Activated CD8-positive, alpha-beta memory T cell treated with anti-CD3 and anti-CD28 coated beads, Interleukin-2, amount 50 U/mL, for 48 hours (primary cell): ENCODE data around the gene HABP2.

ENCODE experiments used
- DNase-seq: peaks from one replicate; pipeline ENCODE4 v3.0.0-alpha.2; 2020

The HABP2 gene

DNA sequence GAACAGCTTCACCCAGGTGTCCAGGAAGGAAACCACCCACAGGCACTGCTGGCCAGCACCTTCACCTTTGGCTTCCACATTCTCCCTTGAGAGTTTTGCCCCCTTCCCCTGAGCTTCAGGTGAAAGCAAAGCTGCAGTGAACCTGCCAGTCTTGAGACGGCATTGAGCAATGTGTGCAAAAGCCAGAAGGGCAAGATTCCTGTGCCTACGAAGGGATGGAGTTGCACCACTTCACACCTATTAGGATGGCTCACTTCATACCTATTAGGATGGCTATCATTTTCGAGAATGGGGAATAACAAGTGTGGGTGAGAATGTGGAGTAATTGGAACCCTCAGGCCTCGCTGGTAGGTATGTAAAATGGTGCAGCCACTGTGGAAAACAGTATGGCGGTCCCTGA is 7.2 kb downstream of the HABP2 start:
- DNase-seq: no peak

DNA sequence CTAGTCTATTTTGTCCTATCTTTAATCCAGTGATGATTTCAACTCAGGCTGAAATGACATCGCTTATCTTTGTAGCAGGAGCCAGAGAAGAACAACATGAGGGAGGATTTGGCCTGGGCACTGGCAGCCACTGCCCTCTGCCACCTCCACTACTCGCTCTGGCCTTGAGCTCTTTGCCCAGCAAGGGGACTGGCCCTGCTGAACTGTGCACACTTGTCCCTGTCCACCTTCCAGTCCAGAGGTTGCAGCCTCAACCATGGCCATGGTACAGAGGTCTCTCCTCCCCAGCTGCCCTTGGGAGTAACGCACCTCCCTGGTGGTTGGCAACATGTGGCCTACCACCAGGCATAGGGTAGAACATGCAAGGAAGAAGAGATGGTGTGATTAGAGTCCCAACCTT is 8.4 kb downstream of the HABP2 start:
- DNase-seq: no peak

DNA sequence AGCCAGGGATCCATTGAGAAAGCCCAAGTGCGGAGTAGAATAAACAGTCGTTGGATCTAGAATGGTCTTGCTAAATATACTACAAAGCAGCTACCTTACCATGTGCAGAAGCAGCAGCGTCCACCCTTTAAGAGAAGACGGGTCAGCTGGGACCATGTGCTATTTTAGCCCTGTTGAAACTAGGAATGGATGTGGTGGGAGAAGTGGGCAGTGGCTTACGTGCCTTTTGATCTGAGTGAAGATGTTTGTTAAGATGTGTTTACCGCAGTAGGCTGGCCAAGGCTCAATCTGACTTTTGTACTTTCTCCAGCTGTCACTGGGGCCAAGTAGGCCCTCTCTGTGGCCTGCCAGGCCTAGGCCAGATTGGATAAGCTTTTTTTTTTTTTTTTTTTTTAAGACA is 9.2 kb downstream of the HABP2 start:
- no peak for DNase-seq

DNA sequence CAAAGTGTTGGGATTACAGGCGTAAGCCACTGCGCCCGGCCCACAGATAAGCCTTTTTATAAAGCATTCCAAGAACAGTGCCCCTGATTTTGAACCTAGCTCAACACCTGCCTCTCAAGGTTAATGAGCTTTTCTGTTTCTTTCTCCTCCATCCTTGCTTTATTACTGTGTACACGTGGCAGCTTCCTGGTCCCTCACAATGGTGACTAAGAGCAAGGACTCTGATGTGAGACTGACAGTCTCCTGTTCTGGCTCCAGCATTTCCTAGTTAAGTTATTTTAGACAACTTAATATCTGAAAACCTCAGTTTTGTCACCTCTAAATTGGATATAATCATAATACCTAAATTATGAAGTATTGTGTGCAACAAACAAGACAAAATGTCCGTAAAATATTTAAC is 9.9 kb downstream of the HABP2 start:
- no peak for DNase-seq

DNA sequence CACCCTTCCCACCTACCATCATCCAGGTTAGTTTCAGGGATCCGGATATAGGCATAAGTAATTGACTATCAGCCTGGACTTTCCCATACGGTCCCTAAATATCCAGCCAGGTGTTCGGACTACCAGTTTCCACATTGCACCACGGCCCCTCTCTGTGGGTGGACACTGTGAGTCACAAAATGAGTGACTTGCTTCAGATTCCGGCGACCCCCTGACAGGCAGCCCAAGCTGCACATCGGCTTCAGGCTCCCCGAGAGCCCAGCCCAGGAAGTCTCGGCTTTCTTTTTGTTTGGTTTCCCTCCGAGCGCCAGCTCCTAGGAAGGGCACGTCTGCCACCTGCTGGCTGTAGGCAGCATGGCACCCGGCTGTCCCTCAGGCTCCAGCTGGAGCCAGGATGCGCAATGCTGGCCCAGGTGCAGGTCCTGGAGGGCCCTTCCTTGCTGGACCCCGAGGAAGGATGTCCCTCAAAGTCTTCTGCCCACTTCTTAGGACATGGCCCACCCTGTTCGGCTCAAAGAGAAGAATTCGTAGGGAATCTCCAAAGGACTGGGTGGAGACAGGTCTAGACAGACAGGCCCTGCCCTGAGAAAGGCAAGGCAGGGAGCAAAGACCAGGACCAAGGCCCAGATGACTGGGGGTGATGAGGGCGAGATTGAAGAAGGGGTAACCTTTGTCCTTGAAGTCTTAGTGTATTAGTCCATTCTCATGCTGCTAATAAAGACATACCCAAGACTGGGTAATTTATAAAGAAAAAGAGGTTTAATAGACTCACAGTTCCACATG is 10.6 kb downstream of the HABP2 start:
- DNase-seq: peak; percentile 90

DNA sequence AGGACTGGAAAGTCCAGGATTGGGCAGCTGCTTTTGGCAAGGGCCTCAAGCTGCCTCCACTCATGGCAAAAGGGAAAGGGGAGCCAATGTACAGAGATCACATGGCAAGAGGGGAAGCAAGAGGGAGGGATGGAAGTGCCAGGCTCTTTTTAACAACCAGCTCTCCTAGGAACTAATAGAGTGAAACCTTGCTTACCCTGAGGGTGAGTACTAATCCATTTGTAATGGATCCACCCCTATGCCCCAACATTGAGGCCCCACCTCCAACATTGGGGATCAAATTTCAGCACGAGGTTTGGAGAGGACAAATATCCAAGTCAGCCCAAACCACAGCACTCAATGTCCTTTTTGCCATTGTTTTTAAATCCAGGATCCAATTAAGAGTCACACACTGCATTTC is 12.5 kb downstream of the HABP2 start:
- DNase-seq: no peak

DNA sequence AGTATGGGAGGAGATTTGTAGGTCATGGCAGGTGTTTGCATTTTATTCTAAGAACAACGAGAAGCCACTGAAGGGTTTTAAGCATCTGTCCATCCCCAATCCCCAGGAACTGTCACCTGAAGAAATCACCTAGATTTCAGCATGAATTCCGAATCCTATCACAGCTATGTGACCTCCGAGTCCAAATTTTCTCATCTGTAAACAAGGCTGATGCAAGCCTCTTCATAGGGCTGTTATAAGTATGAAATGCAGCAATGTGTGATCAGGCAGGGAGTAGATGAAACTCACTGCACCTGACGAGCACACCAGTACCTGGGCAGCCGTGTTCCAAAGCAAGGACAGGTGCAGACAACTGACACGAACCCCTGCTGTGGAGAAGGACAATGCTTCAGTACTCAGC is 14.0 kb downstream of the HABP2 start:
- no peak for DNase-seq

DNA sequence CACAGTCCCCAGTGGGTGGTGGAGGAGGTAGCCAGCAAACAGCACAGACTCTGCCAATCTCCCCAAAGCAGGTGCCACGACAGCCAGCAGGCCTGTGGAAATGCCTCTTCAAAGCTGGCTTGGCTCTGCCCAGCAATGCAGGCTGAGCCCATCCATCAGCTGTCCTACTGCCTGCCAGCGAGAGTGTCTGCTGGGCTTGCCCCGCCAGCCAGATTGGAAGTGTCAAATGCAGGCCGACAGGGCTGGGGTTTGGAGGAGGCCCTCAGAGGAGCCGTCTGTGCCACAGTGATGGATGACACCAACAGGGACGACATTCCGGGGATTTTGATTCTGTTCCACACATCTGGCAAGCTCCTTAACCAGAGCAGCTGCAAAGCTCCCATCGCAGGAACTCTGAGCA is 16.7 kb downstream of the HABP2 start:
- no peak for DNase-seq

DNA sequence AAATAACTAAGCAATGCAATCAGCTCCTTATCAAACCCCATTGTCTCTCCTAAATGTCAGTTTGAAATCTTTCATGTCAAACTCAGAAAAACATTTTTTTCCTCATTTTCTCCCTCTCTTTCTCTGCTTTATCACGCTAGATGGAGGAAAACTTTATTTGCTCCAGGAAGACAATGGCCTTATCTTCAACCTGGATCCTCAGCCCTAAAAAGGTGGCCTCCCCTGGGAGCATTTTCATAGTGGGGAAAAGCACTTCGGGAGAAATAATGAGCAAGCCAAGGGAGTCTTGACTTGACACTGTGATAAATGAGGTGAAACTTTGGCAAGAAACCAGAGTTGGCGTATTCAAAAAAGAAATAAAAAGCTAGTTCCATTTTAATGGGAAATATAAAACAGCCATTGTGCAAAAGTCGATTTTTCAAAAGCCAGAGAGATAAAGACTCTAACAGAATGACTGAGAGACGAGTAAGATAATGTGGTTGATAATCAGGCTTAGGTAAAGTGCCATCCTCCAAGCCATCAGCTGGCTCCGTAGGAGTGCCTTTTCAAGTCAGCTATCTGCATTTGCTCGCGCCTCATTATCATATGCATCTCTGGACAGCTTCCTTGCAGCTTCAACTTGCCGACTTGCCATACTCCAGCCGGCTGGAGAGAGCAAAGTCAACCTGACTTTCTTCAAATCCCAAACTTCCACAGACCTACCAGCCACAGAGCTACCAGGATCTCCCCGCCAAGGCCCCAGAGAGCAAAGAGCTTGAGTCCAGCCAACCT is 19.9 kb downstream of the HABP2 start:
- DNase-seq: no peak

DNA sequence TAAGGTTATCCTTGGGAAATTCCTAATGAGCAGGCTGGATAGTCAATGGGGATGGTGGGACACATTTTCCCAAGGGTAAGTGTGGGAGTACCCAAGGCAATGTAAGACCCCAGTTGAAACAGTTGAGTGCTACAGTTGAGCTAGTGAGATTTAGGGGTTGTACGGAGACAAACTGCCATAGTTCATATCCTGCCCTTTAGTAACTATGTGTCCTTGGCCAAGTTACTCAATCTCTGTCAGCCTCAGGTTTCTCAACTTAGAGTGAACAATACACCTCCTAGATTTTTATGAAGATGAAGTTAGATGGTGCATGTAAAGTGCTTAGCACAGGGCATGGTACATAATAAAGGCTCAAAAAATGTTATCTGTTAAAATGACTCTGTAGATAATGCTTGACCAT is 20.5 kb downstream of the HABP2 start:
- no peak for DNase-seq

DNA sequence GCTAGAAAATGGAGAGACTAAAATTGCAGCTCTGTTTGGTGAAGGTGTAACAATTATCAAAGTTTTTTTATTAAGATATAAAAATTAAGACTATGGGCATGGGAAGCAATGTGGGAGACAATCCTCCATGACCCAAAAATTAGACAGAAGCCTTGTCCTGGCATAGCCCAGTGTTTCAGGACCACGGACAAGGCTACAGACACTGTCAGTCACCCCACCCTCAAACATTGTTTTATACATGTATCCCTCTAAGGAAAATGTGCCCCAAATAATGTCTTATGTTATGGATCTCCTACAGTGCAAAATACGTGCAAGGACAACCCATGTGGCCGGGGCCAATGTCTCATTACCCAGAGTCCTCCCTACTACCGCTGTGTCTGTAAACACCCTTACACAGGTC is 24.0 kb downstream of the HABP2 start:
- no peak for DNase-seq

DNA sequence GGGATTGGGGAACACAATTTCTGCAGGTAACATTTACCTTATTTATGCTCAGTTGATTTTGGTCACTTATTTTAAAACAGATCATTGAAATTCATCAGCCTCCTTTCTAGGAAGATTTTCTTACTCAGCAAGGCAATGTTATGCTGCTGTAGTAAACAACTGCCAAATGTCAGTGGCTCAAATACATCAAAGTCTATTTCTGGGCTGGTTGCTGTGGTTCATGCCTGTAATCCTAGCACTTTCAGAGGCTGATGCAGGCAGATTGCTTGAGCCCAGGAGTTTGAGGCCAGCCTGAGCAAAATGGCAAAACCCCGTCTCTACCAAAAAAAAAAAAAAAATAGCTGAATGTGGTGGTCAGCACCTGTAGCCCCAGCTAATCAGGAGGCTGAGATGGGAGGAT is 25.9 kb downstream of the HABP2 start:
- no peak for DNase-seq

DNA sequence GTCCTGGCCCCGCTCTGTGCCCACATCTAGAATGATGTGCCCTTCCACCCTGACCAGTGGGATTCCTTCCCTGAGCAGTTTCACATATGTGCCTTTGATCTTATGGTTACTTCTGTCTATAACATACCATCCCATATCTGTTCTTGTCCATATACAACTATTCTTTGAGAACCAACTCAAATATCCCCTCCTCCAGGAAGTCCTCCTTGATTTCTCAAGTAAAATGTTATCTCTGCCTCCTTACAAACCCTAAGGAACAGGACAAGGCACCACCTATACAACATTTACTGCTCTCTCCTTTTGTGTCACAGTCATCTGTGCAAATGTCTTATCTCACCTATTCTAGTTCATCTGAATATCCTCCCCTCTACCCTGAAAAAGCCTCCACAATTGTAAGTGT is 28.2 kb downstream of the HABP2 start:
- DNase-seq: no peak

DNA sequence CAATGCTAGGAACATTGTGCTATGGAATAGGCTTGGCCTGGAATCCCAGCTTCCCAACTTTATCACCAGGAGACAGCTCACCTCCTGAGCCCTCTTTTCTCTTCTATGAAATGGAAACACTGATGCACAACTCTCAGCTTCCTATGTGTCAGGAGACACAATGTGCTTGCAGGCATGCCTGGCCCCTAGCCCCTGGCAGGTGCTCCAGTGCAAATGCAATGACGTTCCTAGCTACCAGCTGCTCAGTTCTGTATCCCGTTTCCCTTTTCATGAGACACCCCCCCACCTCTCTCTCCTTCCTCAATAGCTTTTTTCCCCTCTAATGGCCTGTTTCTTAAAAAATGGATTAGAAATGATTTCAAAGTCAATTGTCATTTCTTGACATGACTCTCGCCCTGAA is 30.7 kb downstream of the HABP2 start:
- no peak for DNase-seq

DNA sequence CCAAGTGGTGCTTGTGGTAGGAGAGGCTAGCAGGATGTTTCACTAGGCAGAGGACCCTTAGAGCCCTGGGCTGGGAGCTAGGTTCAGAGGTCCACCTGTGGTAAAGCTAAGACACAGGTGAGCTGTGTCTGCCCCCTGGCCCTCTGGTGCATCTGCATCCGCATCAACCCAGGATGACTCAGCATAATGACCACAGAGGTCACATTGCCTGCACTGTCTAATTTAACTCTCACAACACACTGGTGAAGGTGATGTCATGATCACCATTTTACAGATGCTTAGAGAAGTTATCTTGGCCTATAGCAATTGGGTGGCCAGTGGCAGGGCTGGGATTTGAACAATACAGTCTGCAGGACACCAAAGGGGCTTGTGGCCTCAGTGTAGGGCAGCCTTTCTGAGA is 33.1 kb downstream of the HABP2 start:
- no peak for DNase-seq

DNA sequence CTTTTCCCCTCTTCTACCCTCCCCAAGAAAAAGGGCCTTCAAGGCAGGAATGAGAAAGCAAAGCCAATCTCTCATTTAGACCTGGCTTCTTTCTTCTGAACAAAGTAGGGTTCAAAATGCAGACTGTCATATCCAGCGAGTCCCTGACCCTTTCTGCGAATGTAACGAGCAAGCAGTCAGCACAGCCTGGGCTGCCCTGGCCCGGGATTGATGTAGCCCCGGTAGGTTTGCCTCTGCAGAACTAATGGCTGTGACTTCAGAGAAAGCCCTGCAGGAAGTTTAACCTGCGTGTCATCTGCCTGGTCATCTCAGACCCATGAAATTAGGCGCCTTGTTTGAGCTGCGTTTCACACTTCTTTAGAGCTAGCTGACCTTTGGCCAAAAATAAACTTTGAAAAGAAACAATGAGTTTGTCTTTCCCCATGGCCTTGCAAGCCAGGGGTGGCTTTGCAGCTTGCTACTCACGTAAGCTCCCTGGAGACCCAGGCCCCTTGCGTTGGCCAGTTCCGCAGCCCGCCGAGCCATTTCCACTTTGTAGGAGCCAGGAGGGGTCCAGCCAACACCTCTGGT is 36.4 kb downstream of the HABP2 start:
- DNase-seq: no peak

DNA sequence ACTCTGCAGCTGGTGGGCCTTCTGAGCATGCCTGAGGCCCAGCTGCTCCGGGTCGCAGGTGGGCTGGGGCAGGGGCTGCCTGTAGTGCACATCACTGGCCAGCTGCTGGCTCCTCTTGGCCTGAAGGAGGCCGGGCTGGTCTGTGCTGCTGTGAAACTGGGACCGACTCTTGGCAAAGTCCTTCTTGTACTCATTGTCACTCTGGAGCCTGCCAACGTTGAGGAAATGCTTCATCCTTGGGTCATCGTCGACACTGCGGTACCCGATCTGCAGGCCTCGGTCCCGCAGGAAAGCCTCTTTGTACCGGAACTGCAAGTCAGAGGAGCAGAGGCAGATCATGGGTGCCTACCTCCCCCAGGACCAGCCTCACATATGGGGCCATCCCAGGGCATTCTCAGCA is 37.7 kb downstream of the HABP2 start:
- no peak for DNase-seq

DNA sequence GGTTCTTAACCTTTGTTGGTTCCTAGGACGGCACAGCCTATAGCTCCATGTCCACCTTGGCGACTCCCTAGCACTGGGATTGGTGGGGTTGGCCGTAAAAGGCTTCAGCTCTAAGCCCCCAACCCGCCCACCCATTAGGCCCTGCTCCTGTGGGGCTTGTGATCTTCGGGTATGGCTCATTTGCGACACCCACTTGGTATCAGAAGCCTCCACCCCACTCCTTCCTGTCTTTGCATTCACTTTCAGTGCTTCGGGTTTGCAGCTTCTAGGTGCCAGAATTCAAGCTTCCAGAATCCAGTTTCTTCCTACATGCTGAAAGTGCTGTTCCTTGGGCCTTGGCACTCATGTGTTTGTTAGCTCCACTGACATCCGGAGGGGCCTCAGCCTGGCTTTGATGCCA is 39.5 kb downstream of the HABP2 start:
- no peak for DNase-seq

DNA sequence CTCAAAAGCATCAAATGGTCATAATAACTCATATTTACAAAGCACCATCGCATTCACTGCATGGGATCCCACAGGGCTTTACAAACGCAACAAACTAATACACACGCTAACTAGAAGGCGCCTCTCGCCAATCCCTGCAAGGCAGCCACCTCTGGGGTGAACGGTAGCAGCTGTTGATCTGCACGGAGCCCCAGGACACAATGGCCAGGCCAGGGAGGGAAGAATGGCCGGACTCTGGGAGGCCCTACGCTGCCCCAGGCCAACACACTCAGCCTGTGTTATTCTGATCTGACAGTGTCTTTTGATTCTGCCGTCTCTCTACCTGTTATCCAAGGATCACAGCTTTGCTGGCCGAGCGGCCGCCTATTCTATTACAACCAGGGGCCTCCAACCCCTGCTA is 41.8 kb downstream of the HABP2 start:
- no peak for DNase-seq

DNA sequence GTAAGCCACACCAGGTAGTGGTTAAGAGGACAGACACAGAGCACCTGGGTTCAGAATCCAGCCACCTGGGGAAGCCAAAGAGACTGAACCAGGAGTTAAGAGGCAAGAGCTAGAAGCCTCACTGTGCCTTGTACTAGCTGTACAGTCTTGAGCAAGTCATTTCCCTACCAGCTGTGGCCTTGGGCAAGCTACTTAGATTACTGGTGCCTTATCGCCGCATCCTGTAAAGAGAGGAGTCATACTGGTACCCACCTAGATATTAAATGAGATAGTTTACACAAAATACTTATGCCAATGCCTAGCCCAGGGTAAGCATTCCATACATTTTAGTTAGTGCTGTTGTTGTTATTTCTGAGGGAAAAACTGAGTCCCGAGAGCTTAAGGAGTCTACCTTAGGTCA is 47.7 kb downstream of the HABP2 start:
- DNase-seq: no peak

DNA sequence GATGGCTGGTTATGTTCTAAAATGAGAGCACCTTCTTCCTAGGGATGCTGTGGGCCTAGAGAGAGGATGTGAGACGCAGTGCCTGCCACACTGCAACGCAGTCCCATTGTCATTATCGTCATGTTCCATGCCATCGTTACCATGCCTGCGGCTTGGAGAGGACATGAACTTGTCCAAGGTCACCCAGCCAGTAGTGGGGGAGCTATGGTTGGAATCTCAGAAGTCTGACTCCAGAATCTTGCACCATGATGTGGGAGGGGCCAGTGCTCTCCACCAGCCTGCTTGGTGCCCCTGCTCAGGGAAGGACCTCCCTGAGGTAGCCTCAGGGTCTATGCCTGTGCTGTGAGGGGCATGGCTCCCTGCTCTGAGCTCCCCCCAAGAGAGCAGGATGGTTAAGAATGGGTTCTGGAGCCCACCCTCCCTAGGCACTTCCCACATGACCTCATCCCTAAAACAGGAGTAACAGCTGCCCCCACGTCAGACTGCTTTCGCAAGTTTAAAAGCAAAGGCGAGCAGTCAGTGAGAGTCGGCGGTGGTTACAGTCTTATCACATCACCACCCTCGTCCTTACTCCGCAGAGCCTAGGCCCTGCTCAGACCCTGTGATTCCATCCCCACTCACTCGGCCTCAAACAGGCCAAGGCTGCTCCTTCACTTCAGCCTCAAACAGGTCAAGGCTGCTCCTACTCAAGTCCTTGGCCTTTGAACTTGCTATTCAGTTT is 50.4 kb downstream of the HABP2 start:
- DNase-seq: no peak

DNA sequence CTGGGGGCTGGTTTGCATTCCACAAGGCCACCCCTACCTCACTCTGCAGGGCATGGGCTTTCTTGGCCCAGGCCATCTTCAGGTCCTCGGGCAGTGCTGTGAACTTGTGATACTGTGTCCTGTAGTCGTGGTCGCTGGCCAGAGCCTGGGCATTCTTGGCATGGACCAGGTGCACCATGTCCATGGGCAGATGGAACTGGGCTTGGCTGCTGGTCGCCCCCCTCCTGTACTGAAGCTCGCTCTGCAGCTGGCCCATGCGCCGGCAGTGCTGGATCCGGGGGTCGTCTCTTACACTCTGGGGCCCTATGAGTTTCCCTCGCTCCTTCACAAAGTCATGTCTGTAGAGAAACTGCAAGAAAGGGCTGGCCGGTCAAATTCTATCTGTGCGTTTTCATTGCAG is 51.7 kb downstream of the HABP2 start:
- no peak for DNase-seq

DNA sequence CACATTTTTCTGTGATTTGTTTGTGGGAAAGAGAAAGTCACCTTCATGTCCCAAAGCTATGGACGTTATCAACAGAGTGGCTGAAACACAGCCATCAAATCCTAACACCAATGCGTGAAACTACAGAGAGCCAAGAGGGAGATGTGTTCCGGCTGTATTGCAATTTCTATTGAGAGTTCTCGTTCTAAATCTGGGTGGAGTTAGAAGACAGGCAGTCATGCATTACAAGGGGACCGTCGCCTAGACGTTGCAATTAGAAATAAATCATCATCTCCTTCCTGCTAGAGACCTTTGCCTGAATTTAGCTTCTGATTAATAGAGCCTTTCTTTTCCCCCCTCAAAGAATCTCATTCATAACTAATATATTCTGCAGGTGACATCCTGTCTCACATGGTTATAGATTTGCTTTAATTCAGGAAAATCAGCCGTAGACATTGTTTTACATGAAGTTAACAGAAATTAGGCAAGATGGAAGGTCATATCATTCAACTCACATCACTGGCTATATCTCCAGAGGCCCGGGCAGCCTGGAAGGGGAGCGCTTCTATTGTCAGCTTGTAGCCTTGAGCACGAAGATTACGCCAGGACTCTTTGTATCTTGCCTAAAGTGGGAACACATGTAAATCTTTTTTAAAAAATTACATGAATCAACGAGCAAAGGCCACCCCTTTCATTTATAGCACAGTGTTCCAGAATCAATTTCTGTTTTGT is 52.6 kb downstream of the HABP2 start:
- DNase-seq: no peak
